GM04504 (cell line): ENCODE results near the gene ADAMTS14.
"Not testable (repeated sequence)": the region's sequence is repeated elsewhere in the genome, so short reads cannot be mapped to it uniquely, and the experiment has no call there.

Experiments used
- DNase-seq: peaks from one replicate; pipeline ENCODE4 v3.0.0-alpha.2; 2012; ENCODE audit warnings: low read depth

ADAMTS14 gene

GRCh38 chr10:70672165-70673042 is at the start of gene ADAMTS14:
Gene ADAMTS14, plus strand, starts transcription at chr10:70672506. Its CDS starts 297 bp downstream, at chr10:70672803.
- no peak for DNase-seq

GRCh38 chr10:70622541-70622940 is 49.8 kb upstream of the ADAMTS14 start:
- DNase-seq, result no peak

- peak; percentile 31 for DNase-seq
Observed at GRCh38 chr10:70622981-70623844, 49.1 kb upstream of the ADAMTS14 start.

- DNase-seq, result no peak
Observed at GRCh38 chr10:70626056-70626455, 46.2 kb upstream of the ADAMTS14 start.

- no peak for DNase-seq
Observed at GRCh38 chr10:70629338-70629737, 43.0 kb upstream of the ADAMTS14 start.

GRCh38 chr10:70631735-70632134 is 40.6 kb upstream of the ADAMTS14 start:
- DNase-seq, result not testable (repeated sequence)

GRCh38 chr10:70634011-70634410 is 38.3 kb upstream of the ADAMTS14 start:
- no peak for DNase-seq

- not testable (repeated sequence) for DNase-seq
Observed at GRCh38 chr10:70634515-70634914, 37.8 kb upstream of the ADAMTS14 start.

GRCh38 chr10:70639640-70640383 is 32.5 kb upstream of the ADAMTS14 start:
- not testable (repeated sequence) for DNase-seq

GRCh38 chr10:70643272-70643671 is 29.0 kb upstream of the ADAMTS14 start:
- not testable (repeated sequence) for DNase-seq

- DNase-seq, result not testable (repeated sequence)
Observed at GRCh38 chr10:70644959-70645358, 27.3 kb upstream of the ADAMTS14 start.

- DNase-seq, result no peak
Observed at GRCh38 chr10:70647086-70647485, 25.2 kb upstream of the ADAMTS14 start.

GRCh38 chr10:70648427-70648826 is 23.9 kb upstream of the ADAMTS14 start:
- DNase-seq, result no peak

- no peak for DNase-seq
Observed at GRCh38 chr10:70649526-70649925, 22.8 kb upstream of the ADAMTS14 start.

GRCh38 chr10:70650104-70650503 is 22.2 kb upstream of the ADAMTS14 start:
- no peak for DNase-seq

- no peak for DNase-seq
Observed at GRCh38 chr10:70650718-70651117, 21.6 kb upstream of the ADAMTS14 start.

GRCh38 chr10:70651661-70652060 is 20.6 kb upstream of the ADAMTS14 start:
- no peak for DNase-seq

GRCh38 chr10:70652761-70653657 is 19.3 kb upstream of the ADAMTS14 start:
- DNase-seq, result peak; percentile 98

GRCh38 chr10:70655316-70655715 is 17.0 kb upstream of the ADAMTS14 start:
- no peak for DNase-seq

GRCh38 chr10:70656489-70656888 is 15.8 kb upstream of the ADAMTS14 start:
- peak; percentile 97 for DNase-seq

GRCh38 chr10:70657041-70657440 is 15.3 kb upstream of the ADAMTS14 start:
- DNase-seq, result no peak
